Eye (tissue), 1 donor: ENCODE measurements around the gene REC114.
"Not testable (repeated sequence)": the region's sequence is repeated elsewhere in the genome, so short reads cannot be mapped to it uniquely, and the experiment has no call there.

Experiments
- DNase-seq: peaks from one replicate; pipeline ENCODE4 v3.0.0-alpha.2; 2015

REC114 gene

DNA sequence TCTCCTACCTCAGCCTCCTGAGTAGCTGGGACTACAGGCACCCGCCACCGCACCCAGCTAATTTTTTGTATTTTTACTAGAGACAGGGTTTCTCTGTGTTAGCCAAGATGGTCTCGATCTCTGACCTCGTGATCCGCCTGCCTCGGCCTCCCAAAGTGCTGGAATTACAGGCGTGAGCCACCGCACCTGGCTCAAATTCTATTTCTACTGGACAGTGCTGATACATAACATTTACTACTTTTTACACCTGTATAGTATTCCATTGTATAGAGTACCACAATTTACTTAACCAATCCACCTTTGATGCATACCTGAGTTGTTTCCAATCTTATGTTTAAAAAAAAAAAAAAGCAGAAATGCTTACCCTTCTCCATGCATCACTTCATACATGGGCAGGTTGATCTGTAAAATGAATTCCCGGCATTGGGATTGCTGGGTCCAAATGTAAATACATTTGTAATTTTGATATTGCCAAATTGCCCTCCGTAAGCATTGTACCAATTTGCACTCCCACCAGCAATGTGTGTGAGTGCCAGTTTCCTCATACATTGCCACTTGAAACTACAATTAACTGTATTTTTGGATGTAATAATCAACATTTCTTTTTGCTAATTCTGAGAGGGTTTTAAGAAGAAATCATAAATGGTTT lies 95.7 kb downstream of the REC114 start:
- DNase-seq: no peak

DNA sequence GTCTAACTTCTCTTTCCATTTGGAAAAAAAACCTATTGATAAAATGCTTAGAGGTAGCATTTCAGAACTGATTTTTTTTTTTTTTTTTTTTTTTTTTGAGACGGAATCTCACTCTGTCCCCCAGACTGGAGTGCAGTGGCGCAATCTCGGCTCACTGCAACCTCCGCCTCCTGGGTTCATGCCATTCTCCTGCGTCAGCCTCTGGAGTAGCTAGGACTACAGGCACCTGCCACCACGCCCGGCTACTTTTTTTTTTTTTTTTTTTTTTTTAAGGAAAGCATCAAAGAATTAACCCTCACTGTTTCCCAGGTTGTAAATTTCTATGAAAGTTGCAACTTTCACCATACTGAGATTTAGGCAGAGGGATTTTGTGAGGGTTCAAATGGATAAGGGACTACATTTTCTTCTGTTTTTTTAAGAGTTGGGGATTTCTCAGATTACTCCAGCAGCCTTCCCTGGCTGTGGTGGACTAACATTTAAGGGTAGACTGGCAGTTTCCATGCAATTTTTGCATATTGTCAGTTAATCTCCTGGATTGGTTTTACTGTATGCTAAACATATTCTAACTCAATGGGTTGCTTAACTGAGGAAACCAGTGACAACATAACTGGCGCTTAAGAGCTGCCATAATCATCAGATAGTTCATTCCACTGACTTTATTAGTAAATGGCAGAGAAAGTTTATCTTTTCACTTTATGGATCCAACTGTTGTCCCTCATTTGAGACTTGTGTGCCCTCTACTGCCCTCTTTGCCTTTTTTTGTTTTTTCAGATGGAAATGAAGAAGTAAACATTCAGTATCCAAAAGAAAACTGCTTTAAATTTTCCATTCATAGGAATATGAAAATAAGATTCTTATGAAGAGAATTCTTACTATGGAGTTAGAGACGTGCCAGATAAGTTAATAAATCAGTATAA lies 96.5 kb downstream of the REC114 start:
- DNase-seq: no peak

DNA sequence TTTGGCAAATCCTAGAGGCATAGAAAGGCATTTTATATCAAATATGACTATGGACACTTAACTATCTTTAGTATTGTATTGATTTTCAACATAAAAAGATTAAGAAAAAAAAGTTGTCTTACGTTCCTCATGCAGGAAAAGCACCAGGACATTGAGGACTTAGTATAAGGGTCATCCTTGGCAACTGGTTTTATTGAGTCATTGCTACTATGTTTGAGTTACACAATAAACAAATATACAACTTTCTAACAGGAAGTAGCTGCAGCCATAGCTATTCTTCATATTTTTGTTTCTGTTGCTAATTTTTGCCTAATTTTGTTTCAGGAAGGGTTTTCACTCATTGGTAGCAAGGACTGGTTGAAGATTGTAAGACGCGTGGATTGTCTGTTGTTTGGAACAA lies 97.2 kb downstream of the REC114 start:
- no peak for DNase-seq

DNA sequence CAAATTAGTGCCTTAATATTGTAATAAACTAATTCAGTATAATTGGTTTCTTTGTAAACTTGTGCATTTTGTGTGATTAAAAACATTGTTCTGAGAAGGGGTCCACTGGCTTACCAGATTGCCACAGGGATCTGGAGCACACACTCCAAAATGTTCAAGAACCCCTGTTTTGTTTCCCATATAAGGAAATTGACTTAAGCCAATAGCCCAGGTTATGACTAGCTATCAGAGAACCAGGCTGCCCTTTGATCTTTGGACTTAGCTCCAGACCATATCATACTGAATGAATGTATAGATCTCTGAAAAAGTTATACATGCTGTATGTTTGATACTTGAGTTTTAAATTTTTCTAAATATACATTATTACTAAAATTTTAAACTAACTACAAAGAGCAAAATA lies 98.5 kb downstream of the REC114 start:
- no peak for DNase-seq

DNA sequence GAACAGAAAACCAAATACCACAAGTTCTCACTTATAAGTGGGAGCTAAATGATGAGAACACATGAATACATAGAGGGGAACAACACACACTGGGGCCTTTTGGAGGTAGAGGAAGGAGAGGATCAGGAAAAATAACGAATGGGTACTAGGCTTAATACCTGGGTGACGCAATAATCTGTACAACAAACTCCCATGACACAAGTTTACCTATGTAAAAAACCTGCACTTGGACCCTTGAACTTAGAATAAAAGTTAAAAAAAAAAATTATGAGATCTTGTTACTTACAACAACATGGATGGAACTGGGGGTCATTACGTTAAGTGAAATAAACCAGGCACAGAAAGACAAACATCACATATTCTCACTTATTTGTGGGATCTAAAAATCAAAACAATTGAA lies 106.0 kb downstream of the REC114 start:
- DNase-seq: not testable (repeated sequence)

DNA sequence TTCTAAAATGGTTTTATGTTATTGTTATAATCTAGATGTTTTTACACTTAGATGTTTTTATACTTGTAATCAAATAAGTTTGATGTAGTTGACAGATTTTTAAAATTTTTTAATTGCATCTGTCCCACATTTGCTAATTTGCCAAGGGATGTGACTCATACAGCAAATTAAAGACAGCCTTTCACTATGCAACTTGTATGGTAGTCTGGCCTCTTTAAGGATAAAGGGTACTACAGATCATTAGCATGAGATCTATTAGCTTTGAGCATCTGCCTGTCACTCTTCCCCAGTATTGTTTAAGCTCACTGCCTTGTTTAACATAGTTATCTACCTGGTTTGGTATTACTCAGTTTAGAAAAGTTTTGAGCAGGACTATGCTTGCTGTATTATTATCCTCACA lies 107.2 kb downstream of the REC114 start:
- no peak for DNase-seq

DNA sequence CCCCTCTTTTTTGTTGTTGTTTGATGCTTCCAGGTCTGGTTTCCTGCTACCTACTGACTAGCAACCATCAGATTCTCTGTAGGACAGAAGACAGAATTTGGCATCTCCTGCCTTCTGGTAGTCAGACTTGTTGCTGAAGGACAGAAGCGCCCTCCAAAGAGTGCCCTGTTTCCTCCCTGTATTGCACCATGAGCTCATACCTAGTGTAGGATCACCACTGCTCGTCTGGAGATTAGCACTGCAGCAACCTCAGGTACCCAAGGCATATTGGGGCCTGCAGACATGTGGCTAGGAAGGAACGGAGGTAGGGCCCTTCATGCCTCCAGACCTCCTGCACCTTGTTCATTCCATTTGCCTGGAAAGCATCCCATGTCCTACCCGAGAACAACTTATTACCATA lies 112.1 kb downstream of the REC114 start:
- DNase-seq: no peak

DNA sequence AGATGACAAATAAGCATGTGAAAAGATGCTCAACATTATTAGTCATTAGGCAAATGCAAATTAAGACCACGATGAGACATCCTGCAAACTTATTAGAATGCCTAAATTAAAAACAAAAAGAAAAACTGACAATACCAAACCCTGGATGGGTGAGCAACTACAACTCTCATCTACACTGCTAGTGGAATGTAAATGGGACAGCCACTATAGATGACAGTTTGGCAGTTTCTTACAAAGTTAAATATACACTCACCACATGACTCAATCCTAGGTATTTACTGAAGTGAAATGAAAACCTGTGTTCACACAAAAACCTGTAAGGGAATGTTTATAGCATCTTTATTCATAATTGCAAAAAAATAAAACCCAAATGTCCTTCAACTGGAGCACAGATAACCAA lies 115.6 kb downstream of the REC114 start:
- DNase-seq: no peak

DNA sequence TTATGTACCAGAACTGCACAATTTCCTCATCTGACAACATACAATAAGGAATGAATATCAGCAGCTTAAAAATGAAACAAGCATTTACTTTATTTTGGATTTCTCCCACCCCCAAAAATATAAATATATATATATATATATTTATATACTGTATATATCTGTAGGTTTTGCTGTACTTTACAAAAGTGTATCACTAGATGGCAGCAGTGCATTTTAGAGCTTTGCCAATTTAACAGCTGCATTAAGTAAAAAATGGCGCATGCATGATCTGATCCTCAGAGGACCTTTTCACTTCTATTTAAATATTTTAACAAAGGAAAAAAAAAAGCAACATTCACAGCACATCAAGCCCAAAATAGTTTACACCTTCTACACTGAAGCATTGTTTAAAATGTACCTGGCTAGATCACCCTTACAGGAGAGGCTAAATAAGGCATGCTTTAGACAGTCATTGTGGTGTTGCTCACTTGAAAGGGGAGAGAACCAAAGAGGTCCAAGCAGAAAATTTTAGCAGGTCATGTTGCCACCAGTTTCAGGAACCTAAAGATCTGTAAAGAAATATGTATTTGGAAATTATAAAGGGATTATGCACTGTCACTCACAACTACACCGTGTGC lies 117.6 kb downstream of the REC114 start:
- peak; percentile 89 for DNase-seq

DNA sequence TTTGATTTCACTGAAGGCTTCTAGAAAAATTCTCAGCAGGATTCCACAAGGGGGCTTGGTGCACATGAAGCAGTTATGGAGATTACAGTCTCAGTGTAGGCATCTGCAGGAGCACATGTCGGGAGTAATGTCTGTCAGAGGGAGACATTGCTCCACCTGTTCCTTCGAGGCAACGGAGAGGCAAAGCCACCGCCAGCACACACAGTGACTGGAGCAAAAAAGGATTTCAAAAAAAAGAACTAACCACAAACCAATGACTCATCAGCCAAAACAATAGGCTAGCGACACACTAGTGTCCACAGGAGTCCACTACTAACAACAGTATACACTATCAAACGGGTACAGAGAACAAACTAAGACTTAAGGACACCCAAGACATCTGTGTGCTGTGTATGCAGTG lies 121.3 kb downstream of the REC114 start:
- DNase-seq: peak; percentile 15

DNA sequence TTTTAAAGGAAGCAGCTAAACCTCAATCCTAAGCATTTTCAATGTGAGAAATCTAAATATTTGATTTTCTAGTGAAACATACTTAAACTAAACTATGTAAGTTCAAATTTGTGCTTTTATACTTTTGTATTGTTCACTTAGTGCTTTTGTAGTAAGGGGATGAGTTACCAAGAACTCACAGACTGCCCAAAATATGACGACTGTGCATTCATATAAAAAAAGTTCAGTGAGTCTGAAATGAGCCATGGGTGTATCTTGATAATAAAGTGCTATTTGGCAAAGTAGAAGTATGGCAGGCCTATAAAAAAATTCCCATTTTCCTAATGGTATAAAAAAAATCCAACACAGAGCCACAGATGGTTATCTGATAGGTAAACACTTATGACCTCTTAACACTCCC lies 124.1 kb downstream of the REC114 start:
- DNase-seq: no peak

DNA sequence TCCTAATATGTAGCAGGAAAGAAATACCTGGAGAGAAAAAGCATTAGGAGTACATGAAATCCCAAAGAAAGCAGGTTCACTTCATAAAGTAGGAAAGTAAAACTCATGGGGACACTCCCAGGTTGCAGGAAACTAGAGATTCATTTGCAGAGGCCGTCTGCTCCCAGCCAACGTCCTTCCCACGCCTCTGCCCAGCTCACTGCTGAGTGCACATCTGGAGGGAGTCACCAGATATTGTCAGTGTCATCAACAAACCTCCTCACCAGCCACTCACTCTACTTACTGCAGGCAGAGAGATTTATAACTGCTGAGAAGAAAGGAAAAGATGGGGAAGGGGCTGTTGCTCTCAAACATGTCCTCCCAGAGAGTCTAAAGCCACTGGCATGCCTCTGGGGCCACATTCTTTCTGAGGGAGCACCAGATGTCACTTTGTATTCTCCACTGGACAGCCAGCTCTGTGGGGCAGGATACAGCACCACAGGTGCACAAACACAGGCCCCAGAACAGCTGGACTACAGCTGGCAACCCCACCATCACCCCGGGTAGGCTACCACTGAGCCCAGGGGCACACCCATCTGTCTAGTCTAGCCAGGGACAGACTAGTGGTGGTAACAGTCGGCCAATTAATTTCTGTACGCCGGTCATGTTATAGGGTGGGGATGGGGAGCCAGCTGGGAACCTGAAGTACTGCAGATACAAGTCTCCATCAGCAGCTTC lies 125.8 kb downstream of the REC114 start:
- DNase-seq: no peak

DNA sequence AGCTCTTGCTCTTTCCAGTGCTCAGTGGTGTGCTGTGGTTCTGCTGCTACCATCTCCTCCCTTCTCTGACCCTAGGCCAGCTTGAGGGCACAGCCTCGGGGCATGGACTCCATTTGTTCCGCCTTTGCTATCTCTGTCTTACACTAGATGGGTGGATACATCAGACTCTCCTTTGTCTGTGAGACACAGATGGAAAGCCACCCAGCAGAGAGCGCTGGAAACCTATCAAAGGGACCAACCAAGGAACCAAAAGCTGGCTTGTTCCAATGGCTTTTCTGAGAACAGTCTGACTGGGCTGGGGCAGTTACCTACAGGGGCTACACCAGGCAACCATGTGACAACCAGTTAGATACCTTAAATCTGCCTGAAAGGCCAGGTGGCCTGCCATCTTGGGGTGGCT lies 126.4 kb downstream of the REC114 start:
- no peak for DNase-seq

DNA sequence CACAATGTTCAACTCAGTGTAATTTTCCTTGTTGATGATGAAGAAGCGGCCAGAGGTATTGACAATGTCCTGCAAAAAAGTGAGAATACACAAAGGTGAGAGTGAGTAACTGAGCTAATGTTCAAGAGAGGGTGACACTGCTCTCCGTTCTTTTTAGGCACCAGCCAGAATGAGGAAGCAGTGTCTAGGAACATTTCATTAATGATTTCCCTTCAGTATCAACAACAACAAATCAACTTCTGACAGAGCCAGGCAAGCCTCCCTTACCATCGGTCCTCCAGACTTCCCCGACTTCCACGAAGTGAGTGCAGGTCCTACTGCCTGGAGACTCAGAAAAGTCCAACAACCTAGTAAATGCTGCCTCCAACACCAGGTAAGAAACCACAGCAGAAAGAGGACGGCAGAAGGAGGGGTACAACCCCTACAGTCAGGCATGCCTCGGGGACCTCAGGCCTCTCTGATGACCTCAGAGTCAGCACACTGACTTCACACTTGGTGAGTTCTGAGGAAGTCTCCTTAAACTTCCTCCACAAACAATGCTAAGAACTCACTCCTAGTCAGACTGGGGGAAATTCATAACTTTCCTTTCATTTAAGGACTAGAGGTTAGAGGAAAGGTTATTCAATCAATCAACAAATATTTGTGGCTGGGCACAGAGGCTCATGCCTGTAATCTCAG lies 127.5 kb downstream of the REC114 start:
- no peak for DNase-seq

DNA sequence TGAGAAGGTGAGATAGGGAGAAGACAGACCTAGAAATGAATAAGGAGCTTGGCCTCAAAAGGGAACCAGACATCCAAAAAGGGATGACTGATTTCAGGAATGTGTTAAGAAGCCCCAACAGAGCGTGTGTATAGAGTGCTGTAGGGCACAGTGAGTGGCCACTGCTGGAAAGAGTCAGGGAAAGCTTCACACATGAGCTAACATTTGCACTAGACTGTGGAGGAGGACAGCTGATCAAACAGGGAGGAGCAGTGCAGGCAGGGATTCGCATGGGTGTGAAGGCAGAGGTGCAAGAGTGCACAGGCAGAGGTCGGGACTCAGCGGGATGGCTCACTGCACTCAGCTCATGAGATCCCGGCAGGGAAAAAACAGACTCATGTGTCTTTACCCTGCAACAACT lies 128.4 kb downstream of the REC114 start:
- peak; percentile 32 for DNase-seq

DNA sequence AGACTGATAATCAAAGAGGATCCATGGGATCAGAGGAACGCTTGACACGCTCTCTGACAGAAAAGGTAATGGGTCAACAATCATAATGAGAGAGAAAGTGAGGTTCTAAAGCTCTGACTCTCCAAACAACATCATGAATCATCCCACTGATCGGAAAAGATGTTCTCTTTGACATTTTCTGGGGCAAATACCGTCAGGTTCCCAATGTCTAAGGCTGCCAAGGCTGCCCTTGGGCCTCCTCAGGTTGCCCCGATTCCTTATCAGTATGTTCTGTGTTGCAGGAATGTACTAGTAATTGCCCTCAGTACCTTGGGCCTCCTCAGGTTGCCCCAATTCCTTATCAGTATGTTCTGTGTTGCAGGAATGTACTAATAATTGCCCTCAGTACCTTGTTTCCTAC lies 129.3 kb downstream of the REC114 start:
- no peak for DNase-seq

DNA sequence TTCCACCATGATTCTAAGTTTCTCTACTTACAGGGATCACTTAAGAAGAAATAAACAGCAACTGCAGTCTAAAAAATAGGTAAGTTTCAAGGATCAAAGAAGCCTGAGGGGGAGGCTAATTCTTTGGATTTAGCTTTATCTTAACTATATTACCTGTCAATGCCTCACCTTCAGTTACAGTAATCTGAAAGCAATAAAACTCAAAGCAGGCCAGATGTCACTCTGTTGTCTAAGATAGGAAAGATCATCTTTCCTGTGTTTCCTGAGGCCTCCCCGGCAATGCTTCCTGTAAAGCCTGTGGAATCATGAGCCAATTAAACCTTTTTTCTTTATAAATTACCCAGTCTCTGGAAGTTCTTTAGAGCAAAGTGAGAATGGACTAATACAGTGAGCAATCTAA lies 130.1 kb downstream of the REC114 start:
- DNase-seq: no peak

DNA sequence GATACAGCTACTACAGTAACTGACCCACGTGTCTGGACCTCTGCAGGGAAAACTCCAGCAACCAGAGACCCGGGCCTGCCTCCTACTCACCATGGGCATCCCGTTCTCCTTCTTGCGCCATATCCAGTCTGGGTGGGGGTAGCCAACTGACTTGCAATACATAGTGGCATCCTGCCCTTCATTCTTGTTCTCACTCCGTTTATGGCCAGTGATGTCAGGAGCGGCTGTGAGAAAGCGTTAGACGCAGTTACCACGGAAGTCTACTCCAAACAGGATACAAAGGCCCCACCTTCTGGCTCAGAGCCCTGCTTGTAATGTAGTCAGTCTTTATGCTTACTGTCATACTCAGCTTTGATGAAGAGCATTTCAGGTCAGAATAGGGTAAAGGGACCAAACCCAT lies 130.6 kb downstream of the REC114 start:
- DNase-seq: no peak

DNA sequence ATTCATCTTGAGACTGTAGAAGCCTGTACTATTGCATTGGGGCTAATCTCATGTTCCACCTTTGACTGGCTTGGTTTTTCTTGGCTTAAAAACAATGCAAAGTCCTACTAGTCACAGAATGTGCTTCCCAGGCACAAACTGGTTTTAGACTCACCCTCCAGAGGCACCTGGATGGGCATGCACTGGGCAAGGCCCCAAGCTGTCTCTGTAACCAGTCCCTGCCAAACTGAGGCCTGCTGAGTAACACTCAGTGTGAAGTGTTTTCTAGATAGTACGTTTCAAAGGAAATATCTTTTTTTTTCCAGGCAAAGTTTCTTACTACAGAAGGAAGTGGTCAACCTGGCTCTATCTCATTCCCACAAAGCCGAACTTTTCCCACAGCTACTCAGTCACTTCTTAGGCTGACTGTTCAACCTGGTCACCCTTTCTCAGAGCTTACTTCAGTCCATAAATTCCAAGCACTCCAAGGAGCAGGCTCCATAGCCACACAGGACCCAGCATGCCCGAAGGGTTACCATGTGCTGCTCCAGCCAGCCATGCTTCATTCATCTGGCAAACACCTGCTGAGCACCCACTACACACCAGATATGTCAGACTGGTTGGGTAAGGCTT lies 132.8 kb downstream of the REC114 start:
- DNase-seq: no peak

DNA sequence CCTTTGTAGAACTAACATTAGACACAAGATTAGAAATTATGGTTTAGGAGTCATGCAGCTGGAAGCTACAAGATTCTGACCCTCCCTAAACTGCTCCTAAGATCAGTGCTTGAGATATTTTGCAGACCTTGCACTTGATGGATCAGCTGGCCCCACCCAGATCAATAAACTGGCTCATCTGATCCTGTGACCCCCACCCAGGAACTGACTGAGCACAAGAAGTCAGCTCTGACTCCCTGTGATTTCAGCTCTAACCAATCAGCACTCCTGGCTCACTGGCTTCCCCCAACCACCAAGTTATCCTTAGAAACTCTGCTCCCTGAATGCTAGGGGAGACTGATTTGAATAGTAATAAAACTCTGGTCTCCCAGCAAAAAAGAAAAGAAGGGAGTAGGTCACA lies 134.6 kb downstream of the REC114 start:
- not testable (repeated sequence) for DNase-seq

DNA sequence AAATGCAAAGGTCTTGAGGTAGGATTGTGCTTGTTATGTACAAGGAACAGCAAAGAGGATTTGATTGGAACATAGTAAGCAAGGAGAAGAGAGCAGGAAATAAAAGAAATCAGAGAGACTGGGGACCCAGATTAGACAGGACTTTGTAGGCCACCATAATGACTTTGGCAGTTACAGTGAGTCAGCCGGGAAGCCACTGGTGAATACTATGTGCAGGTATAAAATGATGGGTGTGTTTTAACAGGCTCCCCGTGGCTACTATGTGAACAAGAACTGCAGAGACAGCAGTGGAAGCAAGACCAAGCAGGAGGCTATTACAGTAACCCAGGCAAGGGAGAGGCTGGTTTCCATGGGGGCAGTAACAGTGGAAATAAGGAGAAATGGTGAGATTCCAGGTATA lies 135.1 kb downstream of the REC114 start:
- no peak for DNase-seq

DNA sequence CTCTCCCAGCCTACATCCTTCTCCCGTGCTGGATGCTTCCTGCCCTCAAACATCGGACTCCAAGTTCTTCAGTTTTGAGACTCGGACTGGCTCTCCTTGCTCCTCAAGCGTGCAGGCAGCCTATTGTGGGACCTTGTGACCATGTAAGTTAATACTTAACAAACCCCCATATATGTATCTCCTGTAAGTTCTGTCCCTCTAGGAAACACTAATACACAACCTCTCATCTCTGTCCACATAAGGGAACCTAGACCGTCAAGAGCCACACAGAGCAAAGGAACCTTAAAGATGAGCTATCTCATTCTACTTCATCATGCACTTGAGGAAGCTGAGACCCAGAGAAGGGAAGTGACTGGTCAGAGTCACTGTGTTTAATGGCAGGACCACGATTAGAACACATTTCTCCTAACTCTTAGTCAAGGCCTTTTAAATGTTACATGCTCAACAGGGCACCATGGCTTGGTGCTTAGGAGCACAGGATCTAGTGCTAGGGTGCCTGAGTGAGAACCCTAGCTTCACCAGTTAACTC lies 140.0 kb downstream of the REC114 start:
- DNase-seq: no peak
